Measurements from ENCODE around the gene PURB.

PURB gene

DNA sequence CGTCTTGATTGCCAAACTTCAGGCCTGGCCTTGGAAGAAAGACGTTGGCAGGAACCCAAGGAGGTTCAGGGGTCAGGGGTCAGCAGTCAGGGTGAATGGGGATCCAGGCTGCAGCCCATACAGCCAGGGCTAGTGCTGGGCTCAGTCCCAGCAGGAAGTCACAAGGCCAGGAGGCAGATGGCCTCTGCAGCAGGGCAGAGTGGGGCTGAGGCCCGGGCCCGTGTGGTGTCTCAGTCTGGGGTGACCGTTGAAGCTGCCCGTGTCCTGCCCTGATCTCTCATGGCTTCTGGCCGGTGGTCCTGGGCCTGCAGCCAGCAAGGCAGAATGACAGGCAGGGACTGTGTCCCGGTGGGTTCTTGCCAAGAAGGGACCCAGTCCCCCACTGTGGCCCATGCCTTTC lies 26.6 kb upstream of the PURB start:
- Histone ChIP-seq H3K27me3 (ENCODE audit: low read depth, low read length) (no peaks in the 10 kb centered on the region), H3K36me3 (ENCODE audit: control insufficient read depth in 1 of 2, insufficient read depth in 2 of 2, low read length in 2 of 2) (no peaks in the 10 kb centered on the region), H3K4me1 (ENCODE audit: control insufficient read depth in 1 of 2, insufficient read depth in 2 of 2, low read length in 2 of 2) (peaks cover 0 to 3% of the 10 kb centered on the region in 2 donors), H3K4me3 (ENCODE audit: low read depth in 1 of 2, low read length in 2 of 2) (no peak overlapping the region), H3K9me3 (ENCODE audit: control insufficient read depth in 1 of 2, low read length in 2 of 2) (no peaks in the 10 kb centered on the region), H3K27ac (ENCODE audit: low read length) (no peak overlapping the region)

DNA sequence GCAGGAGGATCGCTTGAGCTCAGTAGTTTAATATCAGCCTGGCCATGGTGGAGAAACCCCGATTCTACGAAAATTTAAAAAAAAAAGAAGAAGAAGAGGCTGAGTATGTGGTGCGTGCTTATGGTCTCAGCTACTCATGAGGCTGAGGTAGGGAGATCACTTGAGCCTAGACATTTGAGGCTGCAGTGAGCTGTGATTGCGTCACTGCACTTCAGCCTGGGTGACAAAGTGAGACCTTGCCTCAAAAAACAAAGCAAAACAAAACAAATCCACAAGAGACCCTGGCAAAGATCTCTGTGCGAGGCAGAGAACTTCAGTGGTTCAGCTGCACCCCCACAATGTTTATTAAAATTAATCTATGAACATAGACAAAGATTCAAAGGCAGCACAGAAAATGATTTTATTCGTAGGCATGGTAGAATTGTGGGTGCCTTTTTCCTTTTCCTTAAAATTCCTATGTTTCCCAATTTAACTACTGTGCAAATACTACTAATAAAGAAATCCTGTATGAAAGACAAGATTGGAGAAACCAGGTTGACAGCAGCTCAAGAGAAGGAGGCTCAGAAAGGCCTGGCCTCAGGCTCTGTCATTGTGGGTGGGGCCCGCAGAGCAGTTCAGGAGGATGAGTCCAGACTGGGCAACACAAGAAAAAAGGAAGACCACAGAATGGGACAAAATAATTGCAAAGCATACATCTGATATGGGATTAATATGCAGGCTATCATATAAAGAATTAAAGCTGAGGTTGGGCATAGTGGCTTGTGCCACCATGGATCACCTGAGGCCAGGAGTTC lies 24.5 kb upstream of the PURB start:
- Histone ChIP-seq H3K4me3 (ENCODE audit: low read depth in 1 of 2, low read length in 2 of 2) (no peak overlapping the region), H3K27ac (ENCODE audit: low read length) (no peak overlapping the region), H3K36me3 (ENCODE audit: control insufficient read depth in 1 of 2, insufficient read depth in 2 of 2, low read length in 2 of 2) (no peaks in the 10 kb centered on the region)

DNA sequence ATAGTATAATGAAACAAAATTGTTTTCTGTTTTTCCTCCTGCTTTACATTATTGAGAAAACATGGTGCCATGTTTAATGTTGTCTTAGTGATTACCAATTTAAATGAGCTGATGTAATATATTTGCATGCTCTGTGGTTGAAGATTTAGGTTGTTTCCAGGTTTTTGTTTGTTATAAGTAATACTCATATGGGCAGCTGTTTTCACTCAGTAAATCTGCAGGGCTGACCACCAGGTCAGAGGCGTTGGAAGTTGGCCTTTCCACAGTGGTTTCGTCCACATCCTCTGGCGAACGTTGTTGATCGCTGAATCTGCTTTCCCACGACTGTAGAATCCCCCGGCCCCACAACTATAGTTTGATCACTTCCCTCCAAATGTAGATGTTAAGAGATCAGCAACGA lies 21.6 kb upstream of the PURB start:
- H3K27ac ChIP-seq (ENCODE audit: low read length) = no peak overlapping the region

More for the DNA sequence above, 24.5 kb upstream of the PURB start:
- Histone ChIP-seq H3K4me1 (ENCODE audit: control insufficient read depth in 1 of 2, insufficient read depth in 2 of 2, low read length in 2 of 2) (peaks cover 0 to 3% of the 10 kb centered on the region in 2 donors), H3K27me3 (ENCODE audit: low read depth, low read length) (no peaks in the 10 kb centered on the region), H3K9me3 (ENCODE audit: control insufficient read depth in 1 of 2, low read length in 2 of 2) (no peaks in the 10 kb centered on the region)

DNA sequence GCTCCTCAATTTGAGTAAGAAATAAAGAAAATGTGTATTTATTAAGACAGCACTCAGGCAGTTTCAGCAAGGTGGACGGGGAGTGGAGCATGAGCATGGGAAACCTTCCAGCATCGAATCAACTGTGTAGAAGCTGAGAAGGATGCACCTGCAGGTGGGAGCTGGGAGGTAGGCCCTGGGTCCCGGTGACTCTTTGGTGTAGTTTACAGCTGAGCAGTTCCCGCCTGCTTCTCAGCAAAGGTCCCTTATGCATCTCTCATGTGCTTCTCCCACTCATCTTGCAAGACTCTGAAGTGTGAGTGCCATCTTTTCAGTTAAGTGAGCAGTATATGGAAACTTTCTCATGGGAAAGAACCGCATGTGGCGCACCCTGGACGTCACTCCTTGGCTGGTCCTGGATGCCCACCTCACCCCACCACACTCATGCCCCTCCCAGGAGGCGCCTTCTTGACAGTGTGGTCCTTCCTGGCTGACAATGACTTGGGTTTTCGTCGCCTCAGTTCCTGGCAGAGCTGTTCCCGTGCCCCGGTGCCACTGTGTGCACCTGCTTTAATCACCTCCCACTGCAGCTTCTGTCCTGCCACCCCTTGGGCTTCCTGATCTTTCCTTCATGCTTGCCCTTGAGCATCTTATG lies 19.8 kb upstream of the PURB start:
- no peaks in the 10 kb centered on the region for H3K27me3 ChIP-seq (ENCODE audit: low read depth, low read length)
- no peaks in the 10 kb centered on the region for H3K4me1 ChIP-seq (ENCODE audit: control insufficient read depth in 1 of 2, insufficient read depth in 2 of 2, low read length in 2 of 2)

More for the DNA sequence above, 21.6 kb upstream of the PURB start:
- Histone ChIP-seq H3K27me3 (ENCODE audit: low read depth, low read length) (no peaks in the 10 kb centered on the region), H3K4me3 (ENCODE audit: low read depth in 1 of 2, low read length in 2 of 2) (no peak overlapping the region), H3K4me1 (ENCODE audit: control insufficient read depth in 1 of 2, insufficient read depth in 2 of 2, low read length in 2 of 2) (peaks cover 0 to 3% of the 10 kb centered on the region in 2 donors), H3K9me3 (ENCODE audit: control insufficient read depth in 1 of 2, low read length in 2 of 2) (no peaks in the 10 kb centered on the region), H3K36me3 (ENCODE audit: control insufficient read depth in 1 of 2, insufficient read depth in 2 of 2, low read length in 2 of 2) (no peaks in the 10 kb centered on the region)

DNA sequence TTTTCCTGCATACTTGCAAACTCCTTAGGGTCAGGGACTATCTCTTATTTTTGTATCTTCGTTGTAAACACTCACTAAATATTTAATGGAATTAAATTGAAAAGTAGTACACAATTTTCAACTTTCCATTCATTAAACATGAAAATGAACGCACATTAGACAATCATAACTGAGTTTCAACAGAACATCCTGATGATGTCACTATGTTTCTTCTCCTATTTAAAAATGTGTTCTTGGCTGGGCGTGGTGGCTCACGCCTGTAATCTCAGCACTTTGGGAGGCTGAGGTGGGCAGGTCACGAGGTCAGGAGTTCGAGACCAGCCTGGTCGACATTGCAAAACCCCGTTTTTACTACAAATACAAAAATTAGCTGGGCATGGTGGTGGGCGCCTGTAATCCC lies 14.1 kb upstream of the PURB start:
- Histone ChIP-seq H3K4me3 (ENCODE audit: low read depth in 1 of 2, low read length in 2 of 2) (no peak overlapping the region), H3K4me1 (ENCODE audit: control insufficient read depth in 1 of 2, insufficient read depth in 2 of 2, low read length in 2 of 2) (no peaks in the 10 kb centered on the region), H3K27ac (ENCODE audit: low read length) (no peak overlapping the region), H3K9me3 (ENCODE audit: control insufficient read depth in 1 of 2, low read length in 2 of 2) (no peaks in the 10 kb centered on the region), H3K36me3 (ENCODE audit: control insufficient read depth in 1 of 2, insufficient read depth in 2 of 2, low read length in 2 of 2) (no peaks in the 10 kb centered on the region), H3K27me3 (ENCODE audit: low read depth, low read length) (no peaks in the 10 kb centered on the region)

More for the DNA sequence above, 19.8 kb upstream of the PURB start:
- Histone ChIP-seq H3K36me3 (ENCODE audit: control insufficient read depth in 1 of 2, insufficient read depth in 2 of 2, low read length in 2 of 2) (no peaks in the 10 kb centered on the region), H3K9me3 (ENCODE audit: control insufficient read depth in 1 of 2, low read length in 2 of 2) (no peaks in the 10 kb centered on the region), H3K27ac (ENCODE audit: low read length) (no peak overlapping the region), H3K4me3 (ENCODE audit: low read depth in 1 of 2, low read length in 2 of 2) (no peak overlapping the region)

DNA sequence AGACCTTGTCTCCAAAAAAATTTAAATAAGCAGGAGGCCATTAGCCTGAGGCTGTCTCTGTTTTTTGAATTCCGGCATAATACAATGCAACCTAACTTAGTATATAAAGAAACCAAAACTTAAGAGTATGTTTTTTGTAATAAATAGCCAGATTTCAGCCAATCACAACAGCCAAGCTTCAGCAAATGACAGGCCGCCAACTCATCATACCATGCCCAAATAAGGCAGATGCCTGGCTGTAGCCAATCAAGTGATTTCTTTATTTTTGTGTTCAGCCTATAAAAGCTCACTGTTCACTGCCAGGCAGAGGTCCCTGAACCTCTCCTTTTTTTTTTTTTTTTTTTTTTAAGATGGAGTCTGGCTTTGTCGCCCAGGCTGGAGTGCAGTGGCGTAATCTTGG lies 12.7 kb upstream of the PURB start:
- no peak overlapping the region for H3K27ac ChIP-seq (ENCODE audit: low read length)
- no peaks in the 10 kb centered on the region for H3K9me3 ChIP-seq (ENCODE audit: control insufficient read depth in 1 of 2, low read length in 2 of 2)
- H3K36me3 ChIP-seq (ENCODE audit: control insufficient read depth in 1 of 2, insufficient read depth in 2 of 2, low read length in 2 of 2) = no peaks in the 10 kb centered on the region
- H3K27me3 ChIP-seq (ENCODE audit: low read depth, low read length) = no peaks in the 10 kb centered on the region
- no peaks in the 10 kb centered on the region for H3K4me1 ChIP-seq (ENCODE audit: control insufficient read depth in 1 of 2, insufficient read depth in 2 of 2, low read length in 2 of 2)
- no peak overlapping the region for H3K4me3 ChIP-seq (ENCODE audit: low read depth in 1 of 2, low read length in 2 of 2)

DNA sequence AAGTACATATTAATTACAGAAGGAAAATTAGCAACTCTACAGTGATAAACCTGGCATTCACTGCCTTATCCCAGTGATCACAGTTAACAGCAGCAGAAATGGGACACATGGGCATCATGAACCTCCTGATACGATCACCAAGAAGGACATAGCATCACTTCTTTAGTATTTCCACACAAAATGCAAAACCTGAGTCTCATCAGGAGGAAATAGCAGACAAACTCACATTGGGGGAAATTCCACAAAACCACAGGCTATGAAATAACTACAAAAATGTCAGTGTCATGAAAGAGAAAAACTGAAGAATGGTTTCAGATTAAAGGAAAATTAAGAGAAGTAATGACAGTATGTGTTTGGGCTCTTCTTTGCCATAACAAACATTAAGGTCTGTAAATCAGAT lies 12.0 kb upstream of the PURB start:
- H3K4me1 ChIP-seq (ENCODE audit: control insufficient read depth in 1 of 2, insufficient read depth in 2 of 2, low read length in 2 of 2) = no peaks in the 10 kb centered on the region
- H3K27ac ChIP-seq (ENCODE audit: low read length) = no peak overlapping the region
- no peaks in the 10 kb centered on the region for H3K36me3 ChIP-seq (ENCODE audit: control insufficient read depth in 1 of 2, insufficient read depth in 2 of 2, low read length in 2 of 2)
- no peaks in the 10 kb centered on the region for H3K9me3 ChIP-seq (ENCODE audit: control insufficient read depth in 1 of 2, low read length in 2 of 2)
- H3K4me3 ChIP-seq (ENCODE audit: low read depth in 1 of 2, low read length in 2 of 2) = no peak overlapping the region
- no peaks in the 10 kb centered on the region for H3K27me3 ChIP-seq (ENCODE audit: low read depth, low read length)

DNA sequence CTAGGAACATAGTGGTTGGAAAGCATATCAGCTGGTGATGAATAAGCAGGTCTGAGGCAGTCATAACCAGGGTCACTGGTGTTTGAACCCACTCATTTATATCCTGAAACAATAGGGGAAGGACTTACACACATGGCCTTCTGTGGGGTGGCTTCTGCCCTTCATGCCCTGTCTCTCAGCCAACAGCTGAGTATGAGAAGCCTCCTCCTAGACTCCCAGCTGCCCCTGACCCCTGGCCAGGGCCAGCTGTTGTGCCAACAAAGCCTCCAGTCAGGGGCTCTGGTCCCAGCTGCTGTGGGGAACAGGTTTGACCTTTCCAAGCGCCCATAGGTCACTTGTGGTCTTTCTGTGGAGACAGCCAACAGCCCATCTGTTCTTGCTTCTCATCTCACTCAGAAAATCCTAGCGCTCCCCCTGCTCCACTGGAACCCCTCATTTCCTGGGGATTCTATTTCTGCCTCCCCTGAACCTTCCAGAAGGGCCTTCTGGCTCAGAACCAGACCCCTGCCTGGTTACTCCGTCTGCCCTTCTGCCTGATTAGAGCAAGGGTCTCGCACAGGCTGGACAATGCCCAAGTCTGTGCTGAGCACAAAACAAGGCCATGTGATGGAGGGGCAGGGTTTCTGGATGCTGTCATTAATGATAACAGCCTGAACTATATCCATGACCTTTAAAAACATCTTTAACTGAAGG lies 9.7 kb upstream of the PURB start:
- Histone ChIP-seq H3K4me3 (ENCODE audit: low read depth in 1 of 2, low read length in 2 of 2) (no peak overlapping the region), H3K27me3 (ENCODE audit: low read depth, low read length) (no peaks in the 10 kb centered on the region), H3K27ac (ENCODE audit: low read length) (no peak overlapping the region), H3K9me3 (ENCODE audit: control insufficient read depth in 1 of 2, low read length in 2 of 2) (no peaks in the 10 kb centered on the region), H3K36me3 (ENCODE audit: control insufficient read depth in 1 of 2, insufficient read depth in 2 of 2, low read length in 2 of 2) (no peaks in the 10 kb centered on the region), H3K4me1 (ENCODE audit: control insufficient read depth in 1 of 2, insufficient read depth in 2 of 2, low read length in 2 of 2) (no peaks in the 10 kb centered on the region)

DNA sequence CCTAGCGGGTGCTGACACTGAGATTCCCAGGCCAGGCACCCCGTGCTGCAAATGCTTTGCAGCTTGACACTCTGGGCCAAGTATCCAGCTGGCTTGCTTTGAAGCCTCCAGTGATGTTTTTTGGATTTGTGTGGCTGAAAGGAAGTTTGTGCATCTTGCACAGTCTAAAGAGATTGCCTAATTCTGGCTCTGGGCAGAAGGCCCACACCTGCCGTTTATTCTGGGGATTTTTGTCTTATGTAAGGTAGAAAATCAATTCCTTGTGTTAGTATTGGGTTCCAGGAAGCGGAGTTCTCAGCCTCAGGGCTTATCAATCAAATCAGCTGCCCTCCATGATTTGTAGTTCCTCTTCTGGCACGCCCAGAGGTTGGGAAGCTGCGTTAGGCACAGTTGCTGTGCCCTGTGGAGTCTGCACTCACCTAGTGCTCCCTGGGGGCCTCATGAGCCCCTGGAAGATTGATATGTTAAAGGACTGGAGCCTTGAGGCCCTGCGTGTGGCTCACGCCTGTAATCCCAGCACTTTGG lies 8.4 kb upstream of the PURB start:
- Histone ChIP-seq H3K27ac (ENCODE audit: low read length) (no peak overlapping the region), H3K4me3 (ENCODE audit: low read depth in 1 of 2, low read length in 2 of 2) (no peak overlapping the region), H3K4me1 (ENCODE audit: control insufficient read depth in 1 of 2, insufficient read depth in 2 of 2, low read length in 2 of 2) (no peaks in the 10 kb centered on the region), H3K27me3 (ENCODE audit: low read depth, low read length) (no peaks in the 10 kb centered on the region), H3K9me3 (ENCODE audit: control insufficient read depth in 1 of 2, low read length in 2 of 2) (no peaks in the 10 kb centered on the region), H3K36me3 (ENCODE audit: control insufficient read depth in 1 of 2, insufficient read depth in 2 of 2, low read length in 2 of 2) (no peaks in the 10 kb centered on the region)

DNA sequence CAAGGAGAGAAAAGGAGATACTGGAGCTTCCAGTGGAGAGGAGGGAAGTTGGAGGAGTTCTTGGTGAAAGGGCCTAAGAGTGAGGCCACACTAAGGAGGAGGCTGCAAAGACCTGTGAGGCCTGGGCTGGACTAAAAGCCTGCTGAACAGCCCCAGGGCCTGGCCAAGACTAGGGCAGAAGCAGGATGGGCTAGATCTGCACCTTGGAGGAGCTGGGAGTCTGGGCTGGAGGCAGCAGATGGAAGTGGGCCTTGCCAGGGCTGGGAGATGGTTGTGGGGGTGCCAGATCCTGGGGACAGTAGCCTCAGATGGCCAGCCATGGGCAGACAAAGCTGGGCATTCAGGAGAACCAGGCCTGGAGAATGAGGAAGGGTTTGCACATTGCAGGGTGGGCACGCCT lies 6.5 kb upstream of the PURB start:
- Histone ChIP-seq H3K36me3 (ENCODE audit: control insufficient read depth in 1 of 2, insufficient read depth in 2 of 2, low read length in 2 of 2) (no peaks in the 10 kb centered on the region), H3K27me3 (ENCODE audit: low read depth, low read length) (no peaks in the 10 kb centered on the region), H3K9me3 (ENCODE audit: control insufficient read depth in 1 of 2, low read length in 2 of 2) (no peaks in the 10 kb centered on the region), H3K27ac (ENCODE audit: low read length) (no peak overlapping the region), H3K4me3 (ENCODE audit: low read depth in 1 of 2, low read length in 2 of 2) (no peak overlapping the region), H3K4me1 (ENCODE audit: control insufficient read depth in 1 of 2, insufficient read depth in 2 of 2, low read length in 2 of 2) (no peaks in the 10 kb centered on the region)

DNA sequence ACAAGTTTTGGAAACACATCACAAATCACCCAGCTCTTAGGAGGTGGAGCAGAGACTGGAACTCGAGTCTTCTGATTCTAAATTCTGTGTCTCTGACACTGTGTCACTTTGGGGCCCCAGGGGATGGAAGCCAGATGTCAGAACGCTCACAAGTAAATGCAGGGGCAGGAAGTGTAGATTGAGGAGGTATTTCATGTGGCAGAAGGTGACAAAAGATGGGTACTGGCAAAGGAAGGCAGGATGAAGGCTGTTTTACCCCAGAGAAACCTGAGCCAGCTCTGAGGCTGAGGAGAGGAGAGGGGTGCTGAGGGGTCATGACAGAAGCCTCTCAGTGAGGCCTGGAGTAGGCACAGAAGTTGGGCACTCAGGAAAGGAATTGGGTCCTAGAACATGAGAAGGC lies 6.0 kb upstream of the PURB start:
- Histone ChIP-seq H3K4me3 (ENCODE audit: low read depth in 1 of 2, low read length in 2 of 2) (no peak overlapping the region), H3K27ac (ENCODE audit: low read length) (no peak overlapping the region), H3K9me3 (ENCODE audit: control insufficient read depth in 1 of 2, low read length in 2 of 2) (no peaks in the 10 kb centered on the region), H3K36me3 (ENCODE audit: control insufficient read depth in 1 of 2, insufficient read depth in 2 of 2, low read length in 2 of 2) (no peaks in the 10 kb centered on the region), H3K27me3 (ENCODE audit: low read depth, low read length) (no peaks in the 10 kb centered on the region), H3K4me1 (ENCODE audit: control insufficient read depth in 1 of 2, insufficient read depth in 2 of 2, low read length in 2 of 2) (peaks cover 0 to 3% of the 10 kb centered on the region in 2 donors)

Data from muscle layer of duodenum (tissue), 2 donors.